Heart right ventricle (tissue), 16 donors: Measurements from ENCODE around the gene MACROD2. TPM values are rescaled to one million over a fixed set of nuclear protein-coding genes. Genes with fewer than 3 reads are reported as not detected.

Source experiments
- ATAC-seq, 8 donors: fragments of 200-7000 bp; cut with Tn5 transposase; one replicate each; pipeline ENCODE4 v1.9.1; 2020; ENCODE audit warnings: mild to moderate bottlenecking in 8 of 8, moderate library complexity in 8 of 8, moderate number of reproducible peaks in 1 of 8
- DNase-seq, 2 donors: peaks; one replicate each; pipeline ENCODE4 v3.0.0-alpha.2; 2020
- H3K27ac ChIP-seq, 10 donors: fragments of 200-600 bp; sonication (generic) in 2 of 10; one replicate each; pipeline versions ENCODE4 v1.5.0 to v1.8.0; 2020 to 2022; ENCODE audit warnings: mild to moderate bottlenecking in 3 of 10
- H3K27me3 ChIP-seq, 7 donors: fragments of 200-600 bp; one replicate each; pipeline ENCODE4 v1.8.0; 2021 to 2022; ENCODE audit warnings: mild to moderate bottlenecking in 2 of 7
- H3K36me3 ChIP-seq, 9 donors: fragments of 200-600 bp; sonication (generic) in 1 of 9; one replicate each; pipeline versions ENCODE4 v1.5.0 to v1.8.0; 2020 to 2022; ENCODE audit warnings: mild to moderate bottlenecking in 2 of 9
- H3K4me1 ChIP-seq, 9 donors: fragments of 200-600 bp; sonication (generic) in 1 of 9; one replicate each; pipeline versions ENCODE4 v1.5.0 to v1.8.0; 2020 to 2022; ENCODE audit warnings: mild to moderate bottlenecking in 4 of 9
- H3K4me3 ChIP-seq, 10 donors: fragments of 200-600 bp; sonication (generic) in 2 of 10; one replicate each; pipeline versions ENCODE4 v1.5.0 to v1.8.0; 2020 to 2022; ENCODE audit warnings: mild to moderate bottlenecking in 7 of 10, moderate library complexity in 2 of 10
- H3K9me3 ChIP-seq, 11 donors: fragments of 200-600 bp in 10 of 11; sonication (generic) in 2 of 11; one replicate each; pipeline versions ENCODE4 v1.5.0 to v1.8.0; 2013 to 2022; ENCODE audit warnings: mild to moderate bottlenecking in 2 of 11, control low read depth in 1 of 11, moderate library complexity in 1 of 11
- WGBS, 2 donors: extraction: QIAGEN DNeasy Blood & Tissue Kit; methylation state at CpG; one replicate each; pipeline ENCODE4 v1.1.7; 2013; ENCODE audit warnings: inconsistent platforms in 1 of 2; 5-methylcytosine and 5-hydroxymethylcytosine counted together
- intact Hi-C, 10 donors: fragments of 100-400 bp; cut with DNase I; formaldehyde crosslinking; loops; one replicate each; pipeline versions ENCODE4 v1.11.1 to v1.14.2; 2022
- polyA plus RNA-seq, 2 donors: library from polyadenylated mRNA; stranded (reverse); fragments of 200-250 nt; gene quantifications; one replicate each; pipeline ENCODE4 v1.2.3, GENCODE V29; 2013
- total RNA-seq, 10 donors: library from RNA; stranded (reverse); fragmentation: NEBNext Ultra II Directional in 3 of 10; extraction: Animal tissue kit (Norgen Biotek cat#: 25700) in 3 of 10; gene quantifications; one replicate each; pipeline versions ENCODE4 v1.2.1 to v1.2.4, GENCODE V29; 2021 to 2023
- TF ChIP-seq, protein P1 (sequence below), 9 donors: fragments of 200-600 bp; sonication (generic) in 2 of 9; IDR thresholded peaks; one replicate each; pipeline versions ENCODE4 v1.5.0 to v1.8.0; 2021 to 2022; ENCODE audit warnings: antibody characterized with exemption in 9 of 9, mild to moderate bottlenecking in 5 of 9, moderate library complexity in 1 of 9
- donor health status: Arrhythmogenic right ventricular cardiomyopathy.
- donor health status: ischemic (EF 13 %, LVEDD 7.1; RV severe dilation, severe dysfunction).
- donor health status: healthy with polysubstance abuse.
- donor health status: DM: no; HTN: yes; CAD: no.
- donor health status: DM: no; HTN: no; CAD: no.
- donor health status: ischemic (EF 25% LVEDD 6.9; RV normal size, moderate dysfunction).
- donor health status: ischemic (EF 25% LVEDD 5.7; RV mildly dilated, moderate dysfunction).
- donor health status: healthy.
- donor health status: DM: yes; HTN: yes; CAD: no.
- donor health status: Ischemic cardiomyopathy.
- donor health status: ischemic (EF 35%, LVEDD 5.7; RV mildly dilated, moderate dysfunction).
- donor health status: nonischemic (EF 11% LVEDD 7.7; RV severe dilation, severe dysfunction).
- donor health status: DM: yes; HTN: yes; CAD: no.
- donor health status: PGD.
- donor health status: ischemic (EF 29% LVEDD 5.4; RV normal size, mild dysfunction).
- donor health status: nonischemic (EF 23%, LVEDD 6.1; RV moderate dilation, normal function).

Gene MACROD2
- total and polyA plus RNA-seq, 12 donors, result 0.28 to 6.4 (median 4.1) TPM

GRCh38 chr20:15627501-15627903 lies 1632.2 kb downstream of the MACROD2 start:
- Histone ChIP-seq H3K36me3 (no peaks in the 10 kb centered on the region), H3K27me3 (no peaks in the 10 kb centered on the region), H3K27ac (no peak overlapping the region), H3K9me3 (no peaks in the 10 kb centered on the region), H3K4me1 (no peaks in the 10 kb centered on the region), H3K4me3 (no peak overlapping the region)
- TF ChIP-seq, protein P1, sequence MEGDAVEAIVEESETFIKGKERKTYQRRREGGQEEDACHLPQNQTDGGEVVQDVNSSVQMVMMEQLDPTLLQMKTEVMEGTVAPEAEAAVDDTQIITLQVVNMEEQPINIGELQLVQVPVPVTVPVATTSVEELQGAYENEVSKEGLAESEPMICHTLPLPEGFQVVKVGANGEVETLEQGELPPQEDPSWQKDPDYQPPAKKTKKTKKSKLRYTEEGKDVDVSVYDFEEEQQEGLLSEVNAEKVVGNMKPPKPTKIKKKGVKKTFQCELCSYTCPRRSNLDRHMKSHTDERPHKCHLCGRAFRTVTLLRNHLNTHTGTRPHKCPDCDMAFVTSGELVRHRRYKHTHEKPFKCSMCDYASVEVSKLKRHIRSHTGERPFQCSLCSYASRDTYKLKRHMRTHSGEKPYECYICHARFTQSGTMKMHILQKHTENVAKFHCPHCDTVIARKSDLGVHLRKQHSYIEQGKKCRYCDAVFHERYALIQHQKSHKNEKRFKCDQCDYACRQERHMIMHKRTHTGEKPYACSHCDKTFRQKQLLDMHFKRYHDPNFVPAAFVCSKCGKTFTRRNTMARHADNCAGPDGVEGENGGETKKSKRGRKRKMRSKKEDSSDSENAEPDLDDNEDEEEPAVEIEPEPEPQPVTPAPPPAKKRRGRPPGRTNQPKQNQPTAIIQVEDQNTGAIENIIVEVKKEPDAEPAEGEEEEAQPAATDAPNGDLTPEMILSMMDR (IDR thresholded peaks at IDR 0.05), result no peak
- DNase-seq (no peak), ATAC-seq (no peak)
- intact Hi-C loops, result no loop called here

DNA sequence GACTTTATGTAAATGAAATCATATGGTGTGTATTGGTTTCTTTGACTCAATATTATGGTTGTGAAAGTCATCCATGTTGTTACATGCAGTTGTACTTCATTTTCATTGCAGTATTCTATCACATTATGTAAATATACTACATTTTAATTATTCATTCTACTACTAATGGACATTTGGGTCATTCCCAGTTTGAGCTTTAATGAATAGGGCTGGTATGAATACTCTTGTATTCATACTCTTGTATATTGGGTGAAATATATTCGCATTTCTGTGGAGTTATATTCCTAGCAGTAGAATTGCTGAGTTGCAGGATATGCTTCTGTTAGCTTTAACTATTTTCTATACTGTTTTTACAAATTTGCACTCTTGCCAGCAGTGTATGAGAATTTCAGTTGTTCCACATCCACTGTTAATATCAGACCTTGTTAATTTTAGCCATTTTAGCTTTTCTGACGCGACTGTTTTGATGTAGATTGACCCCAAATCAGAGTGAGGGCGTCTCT lies 1633.6 kb downstream of the MACROD2 start:
- H3K4me3 ChIP-seq, result no peak overlapping the region
- DNase-seq, result no peak
- H3K4me1 ChIP-seq, result no peaks in the 10 kb centered on the region
- intact Hi-C loops, result no loop called here
- H3K9me3 ChIP-seq, result no peaks in the 10 kb centered on the region
- no peaks in the 10 kb centered on the region for H3K36me3 ChIP-seq
- WGBS, 2 donors, result 48 to 68% methylated on average over 4 of the region's 4 CpGs
- TF ChIP-seq, protein P1 (IDR thresholded peaks at IDR 0.05), result no peak
- ATAC-seq, result no peak
- H3K27me3 ChIP-seq, result peaks cover 0 to 4% (median 0%) of the 10 kb centered on the region in 7 donors
- H3K27ac ChIP-seq, result no peak overlapping the region

DNA sequence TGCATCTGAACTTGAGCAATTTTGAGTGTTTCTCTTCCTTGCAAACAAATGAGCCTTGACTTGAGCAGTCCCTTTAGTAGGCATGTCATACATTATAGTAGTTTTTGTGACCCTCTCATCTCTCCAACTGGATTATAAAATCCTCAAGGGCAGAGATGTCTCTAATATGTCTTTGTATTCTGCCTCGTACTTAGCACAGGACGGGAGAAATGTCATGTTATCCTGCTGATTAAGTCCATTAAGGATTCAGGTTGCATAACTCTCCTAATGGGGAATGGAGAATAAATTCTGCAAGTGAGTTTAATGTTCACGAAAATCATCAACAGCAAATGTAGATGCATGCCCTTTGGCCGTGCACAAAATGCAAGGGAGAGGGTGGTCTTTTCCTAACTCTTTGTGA lies 1635.0 kb downstream of the MACROD2 start:
- no peak for ATAC-seq
- WGBS, 2 donors, result 70 to 79% methylated on average over 4 of the region's 4 CpGs
- intact Hi-C loops, result no loop called here

GRCh38 chr20:15632680-15633079 lies 1637.4 kb downstream of the MACROD2 start:
- Histone ChIP-seq H3K9me3 (no peaks in the 10 kb centered on the region), H3K27ac (no peak overlapping the region), H3K4me1 (peaks cover 0 to 1% (median 0%) of the 10 kb centered on the region in 9 donors), H3K36me3 (no peaks in the 10 kb centered on the region), H3K4me3 (no peak overlapping the region), H3K27me3 (peaks cover 0 to 4% (median 0%) of the 10 kb centered on the region in 7 donors)
- no peak for DNase-seq
- no peak for ATAC-seq
- TF ChIP-seq, protein P1 (IDR thresholded peaks at IDR 0.05), result no peak
- WGBS, 2 donors, result 68 to 84% methylated on average over 3 of the region's 3 CpGs
- intact Hi-C loops, result no loop called here

More for the DNA sequence above, 1635.0 kb downstream of the MACROD2 start:
- Histone ChIP-seq H3K36me3 (no peaks in the 10 kb centered on the region), H3K27ac (no peak overlapping the region), H3K9me3 (no peaks in the 10 kb centered on the region), H3K4me1 (no peaks in the 10 kb centered on the region), H3K27me3 (peaks cover 0 to 4% (median 0%) of the 10 kb centered on the region in 7 donors), H3K4me3 (no peak overlapping the region)
- no peak for DNase-seq
- TF ChIP-seq, protein P1 (IDR thresholded peaks at IDR 0.05), result no peak
